Mucosa of gallbladder (tissue), 1 donor: ENCODE data around the gene DLG2. TPM values are rescaled to one million over a fixed set of nuclear protein-coding genes. Genes with fewer than 3 reads are reported as not detected.
A peak's percentile ranks its signal among the peaks of the same experiment; 100 is the strongest.

Experiments
- DNase-seq: peaks from one replicate; pipeline ENCODE4 v3.0.0-alpha.2; 2020; ENCODE audit warnings: low spot score
- total RNA-seq: library from RNA; stranded (reverse); gene quantifications from one replicate; pipeline ENCODE4 v1.2.1, GENCODE V29; 2021
- donor health status: DM: no; HTN: no; CAD: no.

Gene DLG2
- total RNA-seq, 1 donor from 2014 or later: 4.4 TPM

DNA sequence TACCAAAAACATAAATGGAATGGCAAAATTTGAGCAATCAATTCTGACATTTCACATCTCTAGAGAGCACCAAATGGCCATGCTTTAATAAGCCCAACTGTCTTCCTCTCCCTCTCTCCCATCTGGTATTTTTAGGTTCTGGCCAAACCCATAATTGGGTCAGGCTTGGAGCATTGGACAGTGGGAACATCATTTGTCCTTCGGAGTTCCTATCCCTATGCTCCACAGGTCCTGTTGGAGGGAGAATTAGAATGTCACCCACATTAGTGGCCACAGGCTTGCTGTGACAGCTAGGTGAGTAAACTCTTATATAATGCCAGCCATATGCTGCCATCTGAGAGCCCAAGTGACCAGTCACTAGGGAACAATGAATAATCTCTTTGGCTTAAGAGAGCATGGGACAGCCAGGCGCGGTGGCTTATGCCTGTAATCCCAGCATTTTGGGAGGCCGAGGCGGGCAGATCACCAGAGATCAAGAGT lies 2090.0 kb downstream of the DLG2 start:
- no peak for DNase-seq

DNA sequence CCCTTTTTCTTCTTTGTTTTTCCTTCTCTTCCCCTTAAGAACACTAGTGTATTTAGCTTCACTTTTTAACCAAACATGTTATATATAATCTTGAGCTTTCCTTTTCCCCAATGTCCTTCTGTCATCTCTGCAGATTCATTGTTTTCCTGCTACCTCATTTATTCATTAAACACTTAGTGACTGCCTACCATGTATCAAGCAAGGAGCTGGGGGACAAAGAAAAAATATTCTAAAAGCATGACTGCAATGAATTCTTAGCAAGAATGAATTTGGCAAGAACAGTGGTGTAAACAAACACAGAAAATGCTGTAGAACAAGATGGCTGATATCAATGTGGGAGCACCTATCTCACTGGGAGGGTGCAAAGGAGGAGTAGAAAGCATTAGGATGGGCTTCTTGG lies 2094.0 kb downstream of the DLG2 start:
- DNase-seq: no peak

DNA sequence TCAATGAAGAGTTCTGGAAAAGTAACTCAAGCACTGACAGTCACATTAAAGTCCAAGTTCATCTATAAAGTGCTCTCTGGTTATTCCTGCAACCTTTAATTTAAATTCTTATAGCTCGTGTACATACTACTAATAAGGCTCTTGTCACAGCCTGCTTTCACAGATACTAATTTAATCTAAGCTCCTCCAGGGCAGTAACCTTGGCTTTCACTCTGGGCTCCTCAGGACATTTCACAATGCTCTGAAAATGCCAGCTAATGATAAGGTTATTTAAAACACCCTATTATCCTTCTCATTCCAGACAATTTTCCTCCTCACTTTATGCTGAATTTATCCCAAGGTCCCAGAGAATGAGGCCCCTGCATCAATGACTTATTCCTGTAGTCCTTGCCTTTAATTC lies 2098.3 kb downstream of the DLG2 start:
- DNase-seq: no peak

GRCh38 chr11:83528225-83528624 lies 2098.9 kb downstream of the DLG2 start:
- no peak for DNase-seq

DNA sequence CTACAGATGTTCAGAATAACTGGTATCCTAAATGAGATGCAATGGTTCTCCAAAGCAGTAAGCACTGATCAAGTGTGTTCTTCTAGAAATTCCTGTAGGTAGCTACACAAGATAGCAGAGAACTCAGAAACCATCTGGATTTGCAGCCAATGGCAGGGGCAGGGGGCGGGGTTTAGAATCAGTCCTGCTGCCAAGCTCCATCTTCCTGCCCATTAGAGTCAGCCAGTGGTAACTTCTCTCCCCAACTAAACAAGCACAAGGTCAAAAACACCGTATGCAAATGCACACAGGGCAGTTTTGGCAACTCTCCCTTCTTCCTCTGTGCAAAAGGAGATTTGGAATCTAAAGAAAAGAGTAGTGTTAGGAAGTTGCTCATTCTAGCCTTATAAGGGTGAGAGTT lies 2103.5 kb downstream of the DLG2 start:
- DNase-seq: no peak

DNA sequence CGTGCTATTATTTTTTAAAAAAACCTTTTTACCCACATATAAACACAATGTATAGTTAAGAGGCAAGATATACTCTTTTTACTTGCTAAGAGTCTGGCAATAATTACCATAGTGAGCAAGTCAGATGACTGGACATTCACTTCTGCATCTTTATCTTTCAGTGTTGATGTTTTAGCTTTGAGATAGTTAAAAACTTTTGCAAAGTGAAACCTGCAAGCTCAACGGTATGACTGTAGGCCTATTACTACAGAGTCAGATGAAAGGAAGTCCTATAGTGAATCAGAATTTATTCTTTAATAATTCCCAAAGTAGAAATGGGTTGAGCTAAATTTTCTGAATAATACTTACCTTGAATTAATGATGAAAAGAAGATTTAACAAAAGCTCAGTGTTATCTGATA lies 2104.2 kb downstream of the DLG2 start:
- no peak for DNase-seq

GRCh38 chr11:83521647-83522596 lies 2105.2 kb downstream of the DLG2 start:
- DNase-seq: no peak

DNA sequence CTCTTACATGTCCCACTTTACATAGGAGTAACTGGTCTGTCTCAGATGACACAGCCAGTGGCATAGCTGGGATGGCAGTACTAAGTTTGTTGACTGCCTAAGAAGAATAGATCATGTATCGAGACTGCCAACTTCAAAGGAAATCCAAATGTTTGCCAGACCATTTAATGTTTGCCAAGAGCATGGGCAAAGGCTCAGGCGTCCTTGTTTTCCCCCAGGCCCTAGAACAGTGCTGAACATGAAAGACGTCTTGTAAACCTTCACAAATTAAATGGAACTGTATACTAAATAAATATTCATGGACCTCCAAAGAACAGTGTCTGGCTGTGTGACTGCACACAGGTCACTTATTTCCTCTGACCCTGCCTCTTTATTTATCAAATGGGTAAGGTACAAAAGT lies 2106.3 kb downstream of the DLG2 start:
- no peak for DNase-seq

GRCh38 chr11:83511646-83512045 lies 2115.5 kb downstream of the DLG2 start:
- DNase-seq: no peak

GRCh38 chr11:83510530-83511460 lies 2116.3 kb downstream of the DLG2 start:
- no peak for DNase-seq

DNA sequence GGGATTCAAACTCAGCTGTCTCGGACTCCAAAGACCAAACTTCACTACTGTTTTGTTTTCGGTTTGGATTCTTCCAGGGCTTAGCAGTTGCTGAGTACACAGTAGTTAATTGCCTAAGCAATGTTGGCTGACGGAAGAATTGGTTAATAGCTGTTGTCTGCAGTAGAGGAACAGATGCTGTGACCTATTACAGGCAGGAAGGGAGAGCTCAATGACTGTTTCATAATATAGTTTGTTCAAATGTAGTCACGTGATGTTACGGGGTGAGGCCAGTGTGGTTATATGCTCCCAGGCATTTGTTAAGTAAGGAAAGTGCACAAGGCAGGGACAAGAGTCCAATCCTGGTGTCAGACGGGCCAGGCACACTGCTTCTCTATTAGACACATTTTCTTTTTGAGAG lies 2118.3 kb downstream of the DLG2 start:
- peak; percentile 20 for DNase-seq

DNA sequence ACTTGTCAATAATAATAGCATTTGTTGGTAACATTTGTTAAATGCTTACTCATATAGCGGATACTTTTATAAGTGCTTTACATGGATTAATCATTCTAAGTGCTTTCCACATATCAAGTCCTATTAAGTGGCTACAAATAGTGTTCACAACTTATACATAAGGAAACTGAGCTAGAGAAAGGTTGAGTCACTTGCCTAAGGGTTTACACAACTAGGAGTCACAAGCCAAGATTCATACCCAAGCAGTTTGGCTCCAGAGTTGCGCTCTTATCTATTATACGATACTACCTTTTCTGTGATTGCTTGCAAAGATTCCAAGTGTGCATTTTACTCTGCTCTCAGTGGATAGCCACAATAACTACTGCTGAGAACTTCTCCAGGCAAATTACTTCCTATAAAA lies 2125.1 kb downstream of the DLG2 start:
- no peak for DNase-seq

DNA sequence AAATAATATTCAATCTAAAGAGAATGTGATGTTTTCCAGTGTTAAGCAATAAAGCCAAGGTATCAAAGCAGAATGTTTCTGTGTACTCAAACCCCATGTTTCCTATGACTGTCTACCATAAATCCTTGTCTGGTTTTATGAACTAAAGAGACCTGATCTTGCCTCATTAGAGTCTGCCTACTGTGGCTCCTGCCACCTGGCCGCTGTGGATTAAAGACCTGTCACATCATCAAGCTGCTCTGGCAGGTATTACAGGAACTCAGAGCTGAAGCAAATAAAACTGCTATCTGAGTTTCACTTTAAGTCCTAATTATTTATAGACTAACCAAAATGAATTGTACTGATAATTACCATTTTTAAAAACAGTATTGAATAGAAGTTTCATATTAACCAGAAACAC lies 2133.2 kb downstream of the DLG2 start:
- DNase-seq: no peak

DNA sequence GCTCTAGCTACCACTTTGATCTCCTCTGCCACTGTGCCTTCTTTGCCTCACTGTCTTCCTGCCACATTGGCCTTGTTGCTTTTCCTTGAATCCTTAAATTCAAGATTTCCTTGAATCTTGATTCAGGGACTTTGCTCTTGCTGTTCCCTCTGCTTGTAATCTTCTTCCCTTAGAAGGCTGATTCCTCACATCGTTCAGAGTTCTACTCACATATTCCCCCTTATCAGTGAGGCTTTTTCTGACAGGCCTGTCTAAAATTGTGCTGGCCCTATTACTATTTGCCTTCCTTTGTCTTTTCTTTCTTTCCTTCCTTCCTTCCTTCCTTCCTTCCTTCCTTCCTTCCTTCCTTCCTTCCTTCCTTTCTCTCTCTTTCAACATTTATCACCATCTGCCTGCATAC lies 2134.1 kb downstream of the DLG2 start:
- DNase-seq: no peak

DNA sequence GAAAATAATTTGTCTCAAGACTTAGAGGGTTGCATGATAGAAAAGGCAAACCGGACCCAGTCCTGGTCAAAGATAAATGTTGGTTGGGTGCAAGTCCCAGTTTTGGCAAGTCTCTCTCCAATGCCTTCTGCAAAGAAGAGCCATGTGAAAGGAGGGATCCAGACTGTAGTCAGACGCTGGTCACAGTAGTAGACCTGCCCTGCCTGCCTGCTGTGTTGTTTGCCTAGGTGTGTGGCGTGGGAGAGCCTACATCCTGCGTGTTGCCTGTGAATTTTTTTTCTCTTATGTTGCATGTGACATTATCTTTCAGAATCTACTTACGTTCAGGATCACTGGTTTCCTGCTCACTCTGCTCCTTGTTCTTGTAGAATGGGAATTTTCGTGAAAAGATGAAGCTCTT lies 2143.3 kb downstream of the DLG2 start:
- DNase-seq: no peak

- no peak for DNase-seq
These were observed 2146.3 kb downstream of the DLG2 start for GRCh38 chr11:83480811-83481210.

DNA sequence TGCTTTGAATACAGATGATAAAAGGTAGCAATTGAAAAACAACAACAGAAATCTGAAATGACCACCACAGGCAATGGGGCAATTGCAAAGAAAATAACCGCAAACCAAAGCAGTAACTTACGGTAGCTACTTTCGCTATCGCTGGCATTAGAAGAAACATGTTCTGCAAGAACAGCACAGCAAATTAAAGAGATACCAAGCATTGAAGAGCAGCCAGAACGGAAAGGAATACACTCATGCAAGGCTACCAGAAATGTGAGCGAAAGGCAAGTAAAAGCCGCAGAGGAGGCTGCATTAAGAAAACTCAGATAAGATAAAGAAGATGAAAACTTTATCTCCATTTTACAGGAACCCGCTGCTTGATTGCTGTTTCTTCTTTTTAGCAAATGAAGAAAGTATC lies 2146.9 kb downstream of the DLG2 start:
- DNase-seq: no peak

DNA sequence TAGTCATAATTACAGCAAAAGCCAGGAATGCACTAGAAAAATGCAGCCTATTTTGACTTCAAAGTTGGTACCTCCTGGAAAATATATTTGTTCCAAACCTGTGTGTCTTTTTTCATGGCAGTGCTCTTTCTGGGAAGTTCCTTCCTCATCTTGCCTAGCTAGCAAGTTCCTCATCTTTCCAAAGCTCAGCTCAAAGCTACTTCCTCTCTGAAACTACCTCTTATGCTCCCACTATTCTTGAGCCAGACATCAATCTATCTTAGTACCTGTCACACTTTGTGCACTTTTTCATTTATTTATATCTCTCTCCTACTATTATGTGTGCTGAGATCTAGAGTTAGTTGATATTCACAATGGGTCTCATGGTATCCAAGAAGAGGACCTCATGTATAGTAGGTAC lies 2149.4 kb downstream of the DLG2 start:
- no peak for DNase-seq

DNA sequence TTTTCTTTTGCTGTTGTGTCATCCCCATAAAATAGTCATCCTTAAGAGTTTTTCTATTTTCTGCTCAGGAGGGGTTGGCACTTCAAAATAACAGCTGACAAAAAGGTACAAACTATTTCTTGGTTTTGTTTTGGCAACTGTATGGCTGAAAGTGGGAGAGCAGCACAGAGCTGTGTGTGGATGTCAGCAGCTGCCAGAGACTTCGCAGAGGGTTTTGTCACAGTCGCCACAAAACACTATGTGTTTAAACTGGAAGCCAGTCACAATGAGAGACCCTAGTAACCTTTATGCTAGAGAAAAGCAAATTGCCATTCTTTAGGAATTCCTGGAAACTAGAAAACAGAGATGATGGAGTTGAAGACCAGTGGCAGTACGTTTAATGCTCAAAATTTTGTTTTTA lies 2151.4 kb downstream of the DLG2 start:
- DNase-seq: no peak

GRCh38 chr11:83473743-83474142 lies 2153.4 kb downstream of the DLG2 start:
- DNase-seq: no peak

DNA sequence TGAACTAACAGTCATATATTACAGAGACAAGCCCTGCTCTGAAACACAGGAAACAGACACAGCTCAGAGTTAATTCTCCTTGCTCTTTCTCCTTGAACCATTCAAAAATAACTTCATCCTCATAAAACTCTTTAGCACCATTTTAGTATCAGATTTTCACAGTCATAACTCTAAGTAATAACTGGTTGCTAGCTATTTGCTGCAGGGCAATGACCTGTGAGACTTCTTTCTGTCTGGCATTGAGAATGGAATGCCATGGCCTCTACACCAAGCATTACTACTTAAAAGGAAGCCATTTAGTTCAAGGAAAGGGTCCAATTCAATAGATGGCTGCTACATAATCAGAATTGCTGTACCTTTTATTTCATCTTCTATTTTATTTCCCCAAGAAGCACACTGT lies 2154.3 kb downstream of the DLG2 start:
- no peak for DNase-seq
